Left forelimb (tissue), 1 donor: ENCODE data around the gene VPS11.

ENCODE experiments used
- DNase-seq: peaks from one replicate; pipeline ENCODE4 v3.0.0-alpha.2; 2018; ENCODE audit warnings: low spot score

VPS11 gene

GRCh38 chr11:119081682-119082260 lies 14.2 kb downstream of the VPS11 start:
- DNase-seq = no peak

GRCh38 chr11:119084663-119085436 lies 17.2 kb downstream of the VPS11 start, which contains the start of gene HMBS:
Gene HMBS (plus strand): TSS chr11:119084881. CDS start chr11:119085034, 153 bp downstream.
- DNase-seq = peak; percentile 99

GRCh38 chr11:119085437-119085847 lies 17.8 kb downstream of the VPS11 start:
- no peak for DNase-seq

- DNase-seq = no peak
Observed at GRCh38 chr11:119087123-119087522, 19.5 kb downstream of the VPS11 start.

- DNase-seq = no peak
Observed at GRCh38 chr11:119087747-119088241, 20.2 kb downstream of the VPS11 start.

- DNase-seq = no peak
Observed at GRCh38 chr11:119088406-119088805, 20.8 kb downstream of the VPS11 start.

GRCh38 chr11:119089319-119089718 lies 21.7 kb downstream of the VPS11 start:
- no peak for DNase-seq

- no peak for DNase-seq
Observed at GRCh38 chr11:119091178-119091577, 23.6 kb downstream of the VPS11 start.

- no peak for DNase-seq
Observed at GRCh38 chr11:119091966-119092879, 24.6 kb downstream of the VPS11 start.

- DNase-seq = no peak
Observed at GRCh38 chr11:119092880-119093842, 25.5 kb downstream of the VPS11 start.

GRCh38 chr11:119093942-119094815 lies 26.6 kb downstream of the VPS11 start:
- no peak for DNase-seq

- DNase-seq = no peak
Observed at GRCh38 chr11:119094816-119095065, 27.1 kb downstream of the VPS11 start.

- peak; percentile 99 for DNase-seq
Observed at GRCh38 chr11:119095066-119095880, 27.7 kb downstream of the VPS11 start.

GRCh38 chr11:119099711-119100110 lies 32.1 kb downstream of the VPS11 start:
- no peak for DNase-seq

GRCh38 chr11:119100246-119100970 lies 32.8 kb downstream of the VPS11 start:
- no peak for DNase-seq

GRCh38 chr11:119100994-119101758 lies 33.6 kb downstream of the VPS11 start:
- no peak for DNase-seq

GRCh38 chr11:119101759-119102423 lies 34.3 kb downstream of the VPS11 start, which contains the start of gene DPAGT1:
Gene DPAGT1 (minus strand): TSS chr11:119101853. CDS start chr11:119101655, 198 bp downstream.
- peak; percentile 92 for DNase-seq
